BLaER1 (cell line): Measurements from ENCODE around the gene TNRC6B.
A peak's percentile ranks its signal among the peaks of the same experiment; 100 is the strongest.

Experiments used
- H3K27ac ChIP-seq: shearing (Covaris generic); formaldehyde crosslinking; 2 replicates; pipeline ENCODE4 v1.8.1; 2022
- H3K27me3 ChIP-seq: shearing (Covaris generic); formaldehyde crosslinking; 2 replicates; pipeline ENCODE4 v1.8.1; 2022
- H3K36me3 ChIP-seq: shearing (Covaris generic); formaldehyde crosslinking; 2 replicates; pipeline ENCODE4 v1.8.1; 2022
- H3K4me1 ChIP-seq: shearing (Covaris generic); formaldehyde crosslinking; 2 replicates; pipeline ENCODE4 v1.8.1; 2022
- H3K4me2 ChIP-seq: shearing (Covaris generic); formaldehyde crosslinking; 2 replicates; pipeline ENCODE4 v1.8.1; 2022
- H3K4me3 ChIP-seq: shearing (Covaris generic); formaldehyde crosslinking; 2 replicates; pipeline ENCODE4 v1.8.1; 2022
- H3K9ac ChIP-seq: shearing (Covaris generic); formaldehyde crosslinking; 2 replicates; pipeline ENCODE4 v1.8.1; 2022
- H3K9me3 ChIP-seq: shearing (Covaris generic); formaldehyde crosslinking; 2 replicates; pipeline ENCODE4 v1.8.1; 2022
- H4K20me1 ChIP-seq: shearing (Covaris generic); formaldehyde crosslinking; 2 replicates; pipeline ENCODE4 v1.8.1; 2022
- Cebpa-rat ChIP-seq: shearing (Covaris generic); IDR thresholded peaks from 2 replicates; pipeline ENCODE4 v1.8.1; 2022

Gene TNRC6B

GRCh38 chr22:40314041-40314440 is 136.3 kb downstream of the TNRC6B start:
- Histone ChIP-seq H4K20me1 (no peaks in the 10 kb centered on the region), H3K27ac (no peak overlapping the region), H3K36me3 (peaks cover 90% of the 10 kb centered on the region), H3K4me1 (peaks cover 38% of the 10 kb centered on the region), H3K27me3 (no peaks in the 10 kb centered on the region), H3K4me3 (no peak overlapping the region), H3K9me3 (no peaks in the 10 kb centered on the region), H3K4me2 (peak overlapping the region; percentile 4; the same call in 1 of the 2 replicates), H3K9ac (no peak overlapping the region)
- TF ChIP-seq Cebpa-rat: no peak

- peaks cover 11% of the 10 kb centered on the region for H3K4me1 ChIP-seq
- no peaks in the 10 kb centered on the region for H3K9me3 ChIP-seq
- H3K27me3 ChIP-seq: no peaks in the 10 kb centered on the region
- H4K20me1 ChIP-seq: no peaks in the 10 kb centered on the region
- H3K4me2 ChIP-seq: no peak overlapping the region
- peaks cover 97% of the 10 kb centered on the region for H3K36me3 ChIP-seq
- H3K9ac ChIP-seq: no peak overlapping the region
- no peak overlapping the region for H3K27ac ChIP-seq
- H3K4me3 ChIP-seq: no peak overlapping the region
- no peak for TF ChIP-seq Cebpa-rat
Measured at GRCh38 chr22:40320687-40321086, 143.0 kb downstream of the TNRC6B start.

GRCh38 chr22:40322021-40322420 is 144.3 kb downstream of the TNRC6B start:
- no peaks in the 10 kb centered on the region for H3K9me3 ChIP-seq
- peaks cover 5% of the 10 kb centered on the region for H3K4me1 ChIP-seq
- no peak overlapping the region for H3K9ac ChIP-seq
- H3K27ac ChIP-seq: no peak overlapping the region
- H3K36me3 ChIP-seq: peaks cover 84% of the 10 kb centered on the region
- no peak overlapping the region for H3K4me2 ChIP-seq
- H4K20me1 ChIP-seq: no peaks in the 10 kb centered on the region
- H3K4me3 ChIP-seq: no peak overlapping the region
- no peaks in the 10 kb centered on the region for H3K27me3 ChIP-seq
- no peak for TF ChIP-seq Cebpa-rat

- H3K27ac ChIP-seq: no peak overlapping the region
- no peak for TF ChIP-seq Cebpa-rat
- no peaks in the 10 kb centered on the region for H3K27me3 ChIP-seq
- H3K9me3 ChIP-seq: no peaks in the 10 kb centered on the region
- H3K4me2 ChIP-seq: no peak overlapping the region
- peaks cover 10% of the 10 kb centered on the region for H3K4me1 ChIP-seq
- H3K9ac ChIP-seq: no peak overlapping the region
- peaks cover 75% of the 10 kb centered on the region for H3K36me3 ChIP-seq
- H3K4me3 ChIP-seq: no peak overlapping the region
- no peaks in the 10 kb centered on the region for H4K20me1 ChIP-seq
Measured at GRCh38 chr22:40322818-40323447, 145.2 kb downstream of the TNRC6B start.

GRCh38 chr22:40323681-40324171 is 146.0 kb downstream of the TNRC6B start:
- peaks cover 10% of the 10 kb centered on the region for H3K4me1 ChIP-seq
- no peak overlapping the region for H3K4me3 ChIP-seq
- no peak for TF ChIP-seq Cebpa-rat
- no peaks in the 10 kb centered on the region for H4K20me1 ChIP-seq
- H3K27ac ChIP-seq: no peak overlapping the region
- no peaks in the 10 kb centered on the region for H3K27me3 ChIP-seq
- H3K9ac ChIP-seq: no peak overlapping the region
- no peaks in the 10 kb centered on the region for H3K9me3 ChIP-seq
- no peak overlapping the region for H3K4me2 ChIP-seq
- H3K36me3 ChIP-seq: peaks cover 71% of the 10 kb centered on the region

- Histone ChIP-seq H3K4me3 (no peak overlapping the region), H3K27ac (no peak overlapping the region)
Measured at GRCh38 chr22:40324468-40325305, 147.0 kb downstream of the TNRC6B start.

GRCh38 chr22:40325315-40325714 is 147.6 kb downstream of the TNRC6B start:
- peaks cover 67% of the 10 kb centered on the region for H3K36me3 ChIP-seq
- no peak overlapping the region for H3K27ac ChIP-seq
- TF ChIP-seq Cebpa-rat: no peak

More at GRCh38 chr22:40324468-40325305, 147.0 kb downstream of the TNRC6B start:
- Histone ChIP-seq H3K27me3 (no peaks in the 10 kb centered on the region), H3K36me3 (peaks cover 70% of the 10 kb centered on the region), H3K9me3 (no peaks in the 10 kb centered on the region), H3K9ac (no peak overlapping the region), H3K4me2 (no peak overlapping the region), H3K4me1 (peaks cover 10% of the 10 kb centered on the region), H4K20me1 (no peaks in the 10 kb centered on the region)
- TF ChIP-seq Cebpa-rat: no peak

GRCh38 chr22:40326905-40327735 is 149.4 kb downstream of the TNRC6B start:
- Histone ChIP-seq H3K4me1 (peaks cover 18% of the 10 kb centered on the region), H3K4me3 (no peak overlapping the region), H3K4me2 (peak overlapping the region; percentile 15; the same call in 1 of the 2 replicates), H4K20me1 (no peaks in the 10 kb centered on the region), H3K27me3 (no peaks in the 10 kb centered on the region), H3K27ac (no peak overlapping the region), H3K36me3 (peaks cover 55% of the 10 kb centered on the region), H3K9ac (no peak overlapping the region), H3K9me3 (no peaks in the 10 kb centered on the region)
- no peak for TF ChIP-seq Cebpa-rat

More at GRCh38 chr22:40325315-40325714, 147.6 kb downstream of the TNRC6B start:
- Histone ChIP-seq H3K9ac (no peak overlapping the region), H4K20me1 (no peaks in the 10 kb centered on the region), H3K9me3 (no peaks in the 10 kb centered on the region), H3K27me3 (no peaks in the 10 kb centered on the region), H3K4me1 (peaks cover 10% of the 10 kb centered on the region), H3K4me3 (no peak overlapping the region), H3K4me2 (no peak overlapping the region)

- Histone ChIP-seq H3K4me3 (no peak overlapping the region), H3K27me3 (no peaks in the 10 kb centered on the region), H3K27ac (no peak overlapping the region), H4K20me1 (no peaks in the 10 kb centered on the region), H3K4me1 (peaks cover 30% of the 10 kb centered on the region), H3K4me2 (no peak overlapping the region), H3K9ac (no peak overlapping the region), H3K36me3 (peaks cover 45% of the 10 kb centered on the region), H3K9me3 (no peaks in the 10 kb centered on the region)
- TF ChIP-seq Cebpa-rat: no peak
Measured at GRCh38 chr22:40328546-40329456, 151.1 kb downstream of the TNRC6B start.
